SK-N-SH (cell line): ENCODE results near the gene OR7G2. TPM values are rescaled to one million over a fixed set of nuclear protein-coding genes. Genes with fewer than 3 reads are reported as not detected.

Experiments
- CTCF ChIA-PET: fragments of 300-600, 350-600 bp; formaldehyde crosslinking; extraction: SDS; loops from one replicate; lab custom pipeline; 2021; lab: Yijun Ruan, JAX
- POLR2A ChIA-PET: fragments of 350-600 bp; sonication (Branson Sonifier 250); formaldehyde crosslinking; extraction: SDS; loops from one replicate; lab custom pipeline; 2020; ENCODE audit warnings: antibody characterized with exemption, inconsistent platforms; lab: Yijun Ruan, JAX
- DNase-seq: peaks from one replicate; pipeline ENCODE4 v3.0.0; 2012
- H2AFZ ChIP-seq: fragments of 200-600 bp; sonication (generic); 2 replicates; pipeline ENCODE4 v1.8.1; 2016; ENCODE audit warnings: antibody characterized with exemption, mild to moderate bottlenecking, low read depth
- H3F3A ChIP-seq: fragments of 200-600 bp; sonication (generic); replicated peaks from 2 replicates; pipeline ENCODE3; 2016; ENCODE audit warnings: antibody characterized with exemption, mild to moderate bottlenecking; ENCODE audit not compliant: insufficient read depth
- H3K27ac ChIP-seq, 2 experiments: fragments of 200-500 bp in 1 of 2; fragments of 200-600 bp in 1 of 2; sonication (Bioruptor generic) in 1 of 2; sonication (generic), shearing (Covaris generic) in 1 of 2; 2 replicates each; pipeline versions ENCODE4 v1.5.1 to v1.6.1; 2014 to 2016; ENCODE audit warnings: low read depth in 2 of 2, inconsistent platforms in 1 of 2, low read length in 1 of 2, mild to moderate bottlenecking in 1 of 2, mixed read lengths in 1 of 2
- H3K27me3 ChIP-seq: fragments of 200-600 bp; sonication (generic), shearing (Covaris generic); 2 replicates; pipeline ENCODE4 v1.6.1; 2016; ENCODE audit warnings: mixed run types; ENCODE audit not compliant: insufficient read depth
- H3K36me3 ChIP-seq, 2 experiments: fragments of 200-500 bp in 1 of 2; fragments of 200-600 bp in 1 of 2; sonication (Bioruptor generic) in 1 of 2; sonication (generic) in 1 of 2; replicated peaks in 1 of 2; 2 replicates each; pipeline versions ENCODE3 to v1.5.1; 2014 to 2016; ENCODE audit warnings: low read length in 1 of 2, mild to moderate bottlenecking in 1 of 2; ENCODE audit not compliant: insufficient read depth in 2 of 2, control insufficient read depth in 1 of 2
- H3K4me1 ChIP-seq, 2 experiments: fragments of 200-500 bp in 1 of 2; fragments of 200-600 bp in 1 of 2; sonication (Bioruptor generic) in 1 of 2; sonication (generic), shearing (Covaris generic) in 1 of 2; 2 replicates each; pipeline versions ENCODE4 v1.5.1 to v1.6.1; 2014 to 2016; ENCODE audit warnings: low read depth in 1 of 2, low read length in 1 of 2, mixed run types in 1 of 2; ENCODE audit not compliant: insufficient read depth in 2 of 2, control insufficient read depth in 1 of 2
- H3K4me2 ChIP-seq: fragments of 200-600 bp; sonication (generic), shearing (Covaris generic); 2 replicates; pipeline ENCODE4 v1.6.1; 2017; ENCODE audit warnings: mixed run types
- H3K4me3 ChIP-seq, 2 experiments: fragments of 200-500 bp in 1 of 2; fragments of 200-600 bp in 1 of 2; sonication (Bioruptor generic) in 1 of 2; sonication (generic), shearing (Covaris generic) in 1 of 2; 2 replicates each; pipeline versions ENCODE4 v1.5.1 to v1.8.1; 2014 to 2016; ENCODE audit warnings: low read depth in 2 of 2, inconsistent platforms in 1 of 2, low read length in 1 of 2, mild to moderate bottlenecking in 1 of 2, mixed read lengths in 1 of 2, moderate library complexity in 1 of 2
- H3K79me2 ChIP-seq: fragments of 200-600 bp; sonication (generic); 2 replicates; pipeline ENCODE4 v1.8.1; 2017; ENCODE audit warnings: mild to moderate bottlenecking; ENCODE audit not compliant: insufficient read depth
- H3K9ac ChIP-seq: fragments of 200-600 bp; sonication (generic); 2 replicates; pipeline ENCODE4 v1.6.1; 2017; ENCODE audit warnings: mixed run types
- H3K9me2 ChIP-seq: fragments of 200-600 bp; sonication (generic); 2 replicates; pipeline ENCODE4 v1.6.1; 2017; ENCODE audit warnings: mixed run types
- H3K9me3 ChIP-seq: fragments of 200-600 bp; sonication (generic); 2 replicates; pipeline ENCODE4 v1.6.1; 2017; ENCODE audit warnings: mixed run types, mild to moderate bottlenecking, moderate library complexity
- H4K20me1 ChIP-seq: fragments of 200-600 bp; sonication (generic); 2 replicates; pipeline ENCODE4 v1.6.1; 2017; ENCODE audit warnings: mild to moderate bottlenecking, mixed run types; ENCODE audit not compliant: insufficient read depth
- CHD2 ChIP-seq: fragments of 150-350 bp; IDR thresholded peaks from 2 replicates; pipeline ENCODE4 v1.6.1; 2018; ENCODE audit warnings: low read length; ENCODE audit not compliant: partially characterized antibody
- EP300 ChIP-seq, 2 experiments: IDR thresholded peaks; 2 replicates each; pipeline versions ENCODE4 v1.4.0 to v1.6.1; 2012; ENCODE audit warnings: borderline replicate concordance in 1 of 2, low read depth in 1 of 2, low read length in 1 of 2
- FOXJ3 ChIP-seq: sonication (generic); formaldehyde crosslinking; IDR thresholded peaks from 2 replicates; pipeline ENCODE4 v1.5.1; 2020; ENCODE audit warnings: mild to moderate bottlenecking, missing genetic modification reagents
- FOXM1 ChIP-seq: IDR thresholded peaks from 2 replicates; pipeline ENCODE4 v1.4.0; 2012; ENCODE audit warnings: low read depth, mild to moderate bottlenecking
- GABPA ChIP-seq: IDR thresholded peaks from 2 replicates; pipeline ENCODE4 v1.4.0; 2012; ENCODE audit warnings: low read depth, mild to moderate bottlenecking
- JUND ChIP-seq: IDR thresholded peaks from 2 replicates; pipeline ENCODE4 v1.4.0; 2012
- MEF2A ChIP-seq: IDR thresholded peaks from 2 replicates; pipeline ENCODE4 v1.4.0; 2012; ENCODE audit warnings: low read depth, borderline replicate concordance
- NRF1 ChIP-seq: IDR thresholded peaks from 2 replicates; pipeline ENCODE4 v1.6.1; 2012; ENCODE audit warnings: low read depth, mild to moderate bottlenecking, low read length
- PBX3 ChIP-seq: IDR thresholded peaks from 2 replicates; pipeline ENCODE4; 2012
- RAD21 ChIP-seq: IDR thresholded peaks from 2 replicates; pipeline ENCODE4 v1.6.1; 2012; ENCODE audit warnings: mild to moderate bottlenecking, low read length
- RFX5 ChIP-seq: IDR thresholded peaks from 2 replicates; pipeline ENCODE4 v1.6.1; 2012; ENCODE audit warnings: mild to moderate bottlenecking, improper control_type of control experiment, low read length
- RXRA ChIP-seq: IDR thresholded peaks from 2 replicates; pipeline ENCODE4 v1.4.0; 2012; ENCODE audit warnings: low read depth, mild to moderate bottlenecking, borderline replicate concordance
- SIN3A ChIP-seq: IDR thresholded peaks from 2 replicates; pipeline ENCODE4 v1.6.1; 2012; ENCODE audit warnings: low read depth, mild to moderate bottlenecking, low read length, moderate library complexity, borderline replicate concordance
- TAF1 ChIP-seq: IDR thresholded peaks from 2 replicates; pipeline ENCODE4 v1.6.1; 2012; ENCODE audit warnings: low read depth, mild to moderate bottlenecking, low read length, moderate library complexity, borderline replicate concordance
- TCF12 ChIP-seq: IDR thresholded peaks from 2 replicates; pipeline ENCODE4 v1.4.0; 2012
- TEAD4 ChIP-seq: IDR thresholded peaks from 2 replicates; pipeline ENCODE4 v1.4.0; 2012; ENCODE audit warnings: mild to moderate bottlenecking, borderline replicate concordance; ENCODE audit not compliant: insufficient read depth
- YY1 ChIP-seq: IDR thresholded peaks from 2 replicates; pipeline ENCODE4 v1.4.0; 2012; ENCODE audit warnings: low read depth, mild to moderate bottlenecking
- WGBS: methylation state at CpG from one replicate; pipeline ENCODE4 v1.1.6; 2017; ENCODE audit warnings: low lambda C conversion rate; 5-methylcytosine and 5-hydroxymethylcytosine counted together
- polyA plus RNA-seq, 3 experiments: library from polyadenylated mRNA; depleted of rRNA; stranded (reverse); fragments of >200 nt; gene quantifications; 2 replicates each; pipeline ENCODE4 v1.2.3, GENCODE V29; 2012
- TF ChIP-seq, protein P1 (sequence below): IDR thresholded peaks from 2 replicates; pipeline ENCODE4 v1.4.0; 2012; ENCODE audit warnings: low read depth
- TF ChIP-seq, protein P2 (sequence below): fragments of 150-350 bp; IDR thresholded peaks from 2 replicates; pipeline ENCODE4 v1.6.1; 2016; ENCODE audit warnings: mild to moderate bottlenecking, low read depth, low read length
- TF ChIP-seq, protein P3 (sequence below): fragments of 150-350 bp; IDR thresholded peaks from 2 replicates; pipeline ENCODE4 v1.6.1; 2017; ENCODE audit warnings: antibody characterized with exemption, low read length, low read depth, borderline replicate concordance

The OR7G2 gene
- polyA plus RNA-seq, 1 of the 3 experiments (the other 2 are of a cell fraction): not detected

- POLR2A ChIA-PET: no interaction called here
- Histone ChIP-seq H3K4me1 (no peaks in the 10 kb centered on the region; a peak in 1 of 4 replicates), H3K4me3 (no peak overlapping the region), H3K4me2 (no peak overlapping the region), H3K27ac (no peak overlapping the region), H3K9me3 (peaks cover 33% of the 10 kb centered on the region), H3K36me3 (peaks cover 0 to 68% of the 10 kb centered on the region in 2 experiments), H3K9me2 (no peaks in the 10 kb centered on the region), H3K79me2 (peaks cover 97% of the 10 kb centered on the region), H3K27me3 (no peaks in the 10 kb centered on the region), H3F3A (peaks cover 19% of the 10 kb centered on the region), H3K9ac (no peak overlapping the region), H2AFZ (no peak overlapping the region), H4K20me1 (peaks cover 16% of the 10 kb centered on the region; the same call in 1 of the 2 replicates)
- CTCF ChIA-PET: interaction anchor here (1.1 kb wide), 1 partner anchor 61 kb away, joined by 3 read pairs; no protein-coding TSS in a partner anchor
- DNase-seq: no peak
- WGBS: 100% methylated on average over 5 of the region's 5 CpGs
- TF ChIP-seq GABPA (no peak), TAF1 (no peak), YY1 (no peak), JUND (no peak), MEF2A (no peak), RAD21 (no peak), CHD2 (no peak), TCF12 (no peak), FOXJ3 (CRISPR knock-in tag) (no peak)
These were observed 37.6 kb upstream of the OR7G2 start for GRCh38 chr19:9144920-9145319.

DNA sequence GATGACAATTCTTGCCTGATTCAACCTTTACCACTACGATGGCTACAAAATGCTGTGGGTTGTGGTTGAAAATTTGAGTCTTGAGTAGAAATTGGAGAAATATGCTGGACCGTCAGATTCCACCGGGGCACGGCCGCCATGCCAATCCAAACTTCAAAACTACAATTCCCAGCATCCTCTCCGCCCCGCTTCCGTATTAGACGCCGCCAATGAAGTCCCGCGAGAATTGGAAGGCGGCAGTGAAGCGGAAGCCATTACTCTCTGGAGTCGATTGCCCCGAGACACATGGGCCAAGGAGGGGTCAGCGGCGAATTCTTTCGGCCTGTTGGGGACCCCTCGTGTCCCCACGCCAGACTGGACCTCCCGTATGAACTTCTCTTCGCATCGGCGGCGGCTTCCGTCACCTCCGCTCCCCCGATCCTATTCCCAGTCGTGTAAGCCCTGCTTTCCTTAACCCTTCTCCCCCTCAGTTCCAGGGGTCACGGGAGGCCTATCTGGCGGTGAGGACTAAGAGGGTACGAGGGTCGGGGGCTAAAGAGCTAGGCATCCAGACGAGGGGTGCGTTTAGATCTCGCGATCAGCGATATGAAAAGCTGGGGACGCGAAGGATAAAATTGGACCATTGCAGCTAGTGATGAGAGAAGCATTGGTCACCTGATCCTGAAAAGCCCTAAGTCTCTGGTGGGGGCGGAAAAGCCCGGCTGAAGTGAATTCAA lies 33.0 kb upstream of the OR7G2 start, which contains the start of gene ZNF317:
Gene ZNF317, plus strand, starts transcription at position 239 of the 716 bp plus-strand sequence. CDS start 15,620 bp downstream, outside the sequence.
- no peaks in the 10 kb centered on the region for H3K9me2 ChIP-seq
- peaks cover 2% of the 10 kb centered on the region; the same call in 1 of the 2 replicates for H3K27me3 ChIP-seq
- H3K79me2 ChIP-seq: peaks cover 51% of the 10 kb centered on the region
- H3K4me2 ChIP-seq: peak within 1 kb of the TSS; percentile 72
- H3K4me1 ChIP-seq: no peaks in the 10 kb centered on the region; a peak in 2 of 4 replicates
- H3F3A ChIP-seq: peaks cover 19% of the 10 kb centered on the region
- POLR2A ChIA-PET: no interaction called here
- H4K20me1 ChIP-seq: peaks cover 6% of the 10 kb centered on the region; the same call in 1 of the 2 replicates
- 2% methylated on average over 32 of the region's 43 CpGs for WGBS
- H3K4me3 ChIP-seq: peak within 1 kb of the TSS; percentile 84 to 94
- peaks cover 29% of the 10 kb centered on the region for H3K9me3 ChIP-seq
- CTCF ChIA-PET: interaction anchor here (1.0 kb wide), 1 partner anchor 19 kb away, joined by 3 read pairs; no protein-coding TSS in a partner anchor
- H3K36me3 ChIP-seq: peaks cover 0 to 33% of the 10 kb centered on the region in 2 experiments
- peak within 1 kb of the TSS; percentile 66 to 75 for H3K27ac ChIP-seq
- H2AFZ ChIP-seq: peak within 1 kb of the TSS; percentile 99
- peak within 1 kb of the TSS; percentile 97 for H3K9ac ChIP-seq
- peak; percentile 83 for DNase-seq
- TF ChIP-seq GABPA (peak; percentile 79), RFX5 (no peak), YY1 (peak; percentile 95), RAD21 (no peak), MEF2A (no peak), NRF1 (no peak), TAF1 (peak; percentile 91), TEAD4 (no peak), FOXM1 (no peak), CHD2 (peak; percentile 100), SIN3A (peak; percentile 55; the same call in 1 of the 2 replicates), PBX3 (peak; percentile 15; the same call in 1 of the 2 replicates), RXRA (no peak), EP300 (IDR thresholded peaks at IDR 0.05; ENCODE audit: borderline replicate concordance in 1 of 2, low read depth in 1 of 2, low read length in 1 of 2) (no peak), TCF12 (no peak), FOXJ3 (CRISPR knock-in tag) (no peak)
- TF ChIP-seq, protein P1, sequence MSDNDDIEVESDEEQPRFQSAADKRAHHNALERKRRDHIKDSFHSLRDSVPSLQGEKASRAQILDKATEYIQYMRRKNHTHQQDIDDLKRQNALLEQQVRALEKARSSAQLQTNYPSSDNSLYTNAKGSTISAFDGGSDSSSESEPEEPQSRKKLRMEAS: peak; percentile 85
- TF ChIP-seq, protein P2, sequence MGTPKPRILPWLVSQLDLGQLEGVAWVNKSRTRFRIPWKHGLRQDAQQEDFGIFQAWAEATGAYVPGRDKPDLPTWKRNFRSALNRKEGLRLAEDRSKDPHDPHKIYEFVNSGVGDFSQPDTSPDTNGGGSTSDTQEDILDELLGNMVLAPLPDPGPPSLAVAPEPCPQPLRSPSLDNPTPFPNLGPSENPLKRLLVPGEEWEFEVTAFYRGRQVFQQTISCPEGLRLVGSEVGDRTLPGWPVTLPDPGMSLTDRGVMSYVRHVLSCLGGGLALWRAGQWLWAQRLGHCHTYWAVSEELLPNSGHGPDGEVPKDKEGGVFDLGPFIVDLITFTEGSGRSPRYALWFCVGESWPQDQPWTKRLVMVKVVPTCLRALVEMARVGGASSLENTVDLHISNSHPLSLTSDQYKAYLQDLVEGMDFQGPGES: no peak
- TF ChIP-seq, protein P3, sequence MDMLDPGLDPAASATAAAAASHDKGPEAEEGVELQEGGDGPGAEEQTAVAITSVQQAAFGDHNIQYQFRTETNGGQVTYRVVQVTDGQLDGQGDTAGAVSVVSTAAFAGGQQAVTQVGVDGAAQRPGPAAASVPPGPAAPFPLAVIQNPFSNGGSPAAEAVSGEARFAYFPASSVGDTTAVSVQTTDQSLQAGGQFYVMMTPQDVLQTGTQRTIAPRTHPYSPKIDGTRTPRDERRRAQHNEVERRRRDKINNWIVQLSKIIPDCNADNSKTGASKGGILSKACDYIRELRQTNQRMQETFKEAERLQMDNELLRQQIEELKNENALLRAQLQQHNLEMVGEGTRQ: no peak
